H1 (cell line): ENCODE results near the gene NQO2. TPM values are rescaled to one million over a fixed set of nuclear protein-coding genes. Genes with fewer than 3 reads are reported as not detected.

ENCODE experiments used
- CTCF ChIA-PET: fragments of 300-600 bp; sonication (Branson Sonifier 250); formaldehyde crosslinking; loops from one replicate; lab custom pipeline; 2021; ENCODE audit not compliant: partially characterized antibody; lab: Charles Lee
- POLR2A ChIA-PET: fragments of 300-600 bp; sonication (Branson Sonifier 250); formaldehyde crosslinking; loops from one replicate; lab custom pipeline; 2021; ENCODE audit warnings: inconsistent platforms; ENCODE audit not compliant: partially characterized antibody; lab: Charles Lee
- DNase-seq, 2 experiments: peaks; one replicate each; pipeline versions ENCODE4 v3.0.0 to v3.0.0-alpha.2; 2010 to 2022; ENCODE audit warnings: low spot score in 2 of 2, low read depth in 1 of 2, mixed read lengths in 1 of 2
- FAIRE-seq: peaks from 2 replicates; lab custom pipeline; 2011; peaks lifted over from hg19 to GRCh38; lab: Jason Lieb, UNC
- H2AFZ ChIP-seq: 2 replicates; pipeline ENCODE4 v1.8.1; 2012; ENCODE audit warnings: low read length, inconsistent platforms
- H2AK5ac ChIP-seq: 2 replicates; pipeline ENCODE4 v1.6.1; 2013; ENCODE audit warnings: low read depth, low read length
- H2BK120ac ChIP-seq: replicated peaks from 2 replicates; pipeline ENCODE3; 2013; ENCODE audit warnings: low read depth, low read length, inconsistent platforms
- H2BK12ac ChIP-seq: 2 replicates; pipeline ENCODE4 v1.6.1; 2013; ENCODE audit warnings: low read depth, low read length
- H2BK15ac ChIP-seq: 2 replicates; pipeline ENCODE4 v1.6.1; 2013; ENCODE audit warnings: low read length
- H2BK20ac ChIP-seq: 2 replicates; pipeline ENCODE4 v1.6.1; 2013; ENCODE audit warnings: low read length
- H2BK5ac ChIP-seq: 2 replicates; pipeline ENCODE4 v1.6.1; 2013; ENCODE audit warnings: low read depth, low read length
- H3K14ac ChIP-seq: 2 replicates; pipeline ENCODE4 v1.6.1; 2013; ENCODE audit warnings: inconsistent platforms; ENCODE audit not compliant: insufficient read length
- H3K18ac ChIP-seq: 2 replicates; pipeline ENCODE4 v1.6.1; 2013; ENCODE audit warnings: low read length; ENCODE audit errors: extremely low read depth
- H3K23ac ChIP-seq: 2 replicates; pipeline ENCODE4 v1.6.1; 2013; ENCODE audit warnings: inconsistent platforms; ENCODE audit not compliant: insufficient read length
- H3K23me2 ChIP-seq: 2 replicates; pipeline ENCODE4 v1.6.1; 2013; ENCODE audit warnings: low read depth, low read length
- H3K27ac ChIP-seq: 2 replicates; pipeline ENCODE4 v1.6.1; 2011; ENCODE audit warnings: low read depth, low read length, inconsistent platforms
- H3K27me3 ChIP-seq, 4 experiments: replicated peaks in 1 of 4; 1 replicate in 1 of 4; 2 replicates in 3 of 4; pipeline versions ENCODE4 v1.6.1 to v1.8.1; 2011 to 2013; ENCODE audit warnings: low read length in 3 of 4, mild to moderate bottlenecking in 3 of 4, inconsistent platforms in 2 of 4, mixed read lengths in 2 of 4, moderate library complexity in 1 of 4; ENCODE audit not compliant: control insufficient read depth in 3 of 4, insufficient read depth in 3 of 4; ENCODE audit errors: extremely low read depth in 1 of 4
- H3K36me3 ChIP-seq, 4 experiments: 2 replicates each; pipeline versions ENCODE4 v1.6.1 to v1.8.1; 2011 to 2013; ENCODE audit warnings: mild to moderate bottlenecking in 4 of 4, low read length in 3 of 4, moderate library complexity in 2 of 4, control low read depth in 1 of 4, inconsistent platforms in 1 of 4; ENCODE audit not compliant: insufficient read depth in 4 of 4, control insufficient read depth in 2 of 4
- H3K4ac ChIP-seq: replicated peaks from 2 replicates; pipeline ENCODE3; 2013; ENCODE audit warnings: low read length, low read depth, mixed read lengths, inconsistent platforms; ENCODE audit not compliant: insufficient read length
- H3K4me1 ChIP-seq, 4 experiments: replicated peaks in 1 of 4; 1 replicate in 1 of 4; 2 replicates in 3 of 4; pipeline versions ENCODE4 v1.6.1 to v1.8.1; 2011 to 2013; ENCODE audit warnings: low read length in 3 of 4, inconsistent platforms in 2 of 4, mixed read lengths in 1 of 4; ENCODE audit not compliant: insufficient read depth in 4 of 4, control insufficient read depth in 3 of 4
- H3K4me2 ChIP-seq, 2 experiments: 2 replicates each; pipeline versions ENCODE4 v1.6.1 to v1.8.1; 2011 to 2013; ENCODE audit warnings: low read depth in 2 of 2, low read length in 2 of 2, control low read depth in 1 of 2, inconsistent platforms in 1 of 2, mild to moderate bottlenecking in 1 of 2; ENCODE audit not compliant: insufficient read depth in 1 of 2
- H3K4me3 ChIP-seq, 4 experiments: fragments of 200-600, 300-600 bp in 1 of 4; sonication (generic), shearing (Covaris generic), sonication (Bioruptor Twin) in 1 of 4; 2 replicates each; pipeline versions ENCODE4 v1.5.1 to v1.8.1; 2011 to 2016; ENCODE audit warnings: low read length in 4 of 4, low read depth in 3 of 4, control low read depth in 2 of 4, inconsistent platforms in 2 of 4, mild to moderate bottlenecking in 2 of 4, mixed read lengths in 1 of 4, moderate library complexity in 1 of 4; ENCODE audit not compliant: insufficient read depth in 2 of 4; ENCODE audit errors: extremely low read depth in 1 of 4
- H3K56ac ChIP-seq: replicated peaks from 2 replicates; pipeline ENCODE3; 2013; ENCODE audit warnings: low read depth, mild to moderate bottlenecking, mixed read lengths, low read length, inconsistent platforms; ENCODE audit not compliant: insufficient read length
- H3K79me1 ChIP-seq: 2 replicates; pipeline ENCODE4 v1.6.1; 2013; ENCODE audit warnings: low read depth, low read length, control low read depth
- H3K79me2 ChIP-seq, 2 experiments: 2 replicates each; pipeline versions ENCODE4 v1.6.1 to v1.8.1; 2012 to 2013; ENCODE audit warnings: low read length in 2 of 2, mild to moderate bottlenecking in 2 of 2, inconsistent platforms in 1 of 2; ENCODE audit not compliant: insufficient read depth in 2 of 2, control insufficient read depth in 1 of 2
- H3K9ac ChIP-seq, 4 experiments: replicated peaks in 1 of 4; 1 replicate in 1 of 4; 2 replicates in 3 of 4; pipeline versions ENCODE4 v1.6.1 to v1.8.1; 2011 to 2013; ENCODE audit warnings: low read depth in 3 of 4, low read length in 3 of 4, control low read depth in 2 of 4, mild to moderate bottlenecking in 2 of 4, moderate library complexity in 2 of 4, inconsistent platforms in 1 of 4; ENCODE audit errors: extremely low read depth in 1 of 4
- H3K9me3 ChIP-seq, 2 experiments: 2 replicates each; pipeline versions ENCODE4 v1.6.1 to v1.8.1; 2012 to 2013; ENCODE audit warnings: mild to moderate bottlenecking in 2 of 2, moderate library complexity in 2 of 2, control low read depth in 1 of 2, inconsistent platforms in 1 of 2, low read depth in 1 of 2, low read length in 1 of 2, mixed read lengths in 1 of 2; ENCODE audit not compliant: insufficient read depth in 2 of 2
- H4K20me1 ChIP-seq, 2 experiments: replicated peaks in 1 of 2; 2 replicates each; pipeline versions ENCODE3 to v1.8.1; 2011 to 2013; ENCODE audit warnings: inconsistent platforms in 2 of 2, low read length in 2 of 2, mild to moderate bottlenecking in 1 of 2; ENCODE audit not compliant: insufficient read depth in 2 of 2, control insufficient read depth in 1 of 2
- H4K5ac ChIP-seq: 2 replicates; pipeline ENCODE4 v1.6.1; 2013; ENCODE audit warnings: low read length, low read depth, mixed read lengths, inconsistent platforms; ENCODE audit not compliant: insufficient read length
- H4K8ac ChIP-seq: 2 replicates; pipeline ENCODE4 v1.8.0; 2013; ENCODE audit warnings: mild to moderate bottlenecking, moderate library complexity, low read length, inconsistent platforms; ENCODE audit not compliant: insufficient read depth; ENCODE audit errors: extremely low read depth
- H4K91ac ChIP-seq: replicated peaks from 2 replicates; pipeline ENCODE3; 2013; ENCODE audit warnings: low read length, mixed read lengths, inconsistent platforms; ENCODE audit not compliant: insufficient read length
- ASH2L ChIP-seq: fragments of 200-600, 300-600 bp; sonication (generic); IDR thresholded peaks from one replicate; pipeline ENCODE4 v1.7.1; 2017; ENCODE audit warnings: low read length
- CBX8 ChIP-seq: fragments of 300-800, 300-1000 bp; sonication (generic); IDR thresholded peaks from 2 replicates; pipeline ENCODE4 v1.7.1; 2016; ENCODE audit warnings: low read depth, low read length, borderline replicate concordance
- CHD2 ChIP-seq: IDR thresholded peaks from 2 replicates; pipeline ENCODE4 v1.6.1; 2012; ENCODE audit warnings: low read length, improper control_type of control experiment
- EGR1 ChIP-seq: IDR thresholded peaks from 2 replicates; pipeline ENCODE4 v1.6.1; 2011; ENCODE audit warnings: low read depth, low read length, borderline replicate concordance
- EP300 ChIP-seq, 2 experiments: IDR thresholded peaks; 1 replicate in 1 of 2; 2 replicates in 1 of 2; pipeline ENCODE4 v1.6.1; 2011 to 2012; ENCODE audit warnings: low read depth in 2 of 2, low read length in 2 of 2, mild to moderate bottlenecking in 2 of 2, borderline replicate concordance in 1 of 2, inconsistent platforms in 1 of 2, moderate library complexity in 1 of 2
- KDM1A ChIP-seq: fragments of 200-600, 300-600 bp; sonication (generic); IDR thresholded peaks from 2 replicates; pipeline ENCODE4 v1.7.1; 2016; ENCODE audit warnings: mild to moderate bottlenecking, low read length, borderline replicate concordance
- KDM4A ChIP-seq: IDR thresholded peaks from one replicate; pipeline ENCODE4 v1.7.1; 2012; ENCODE audit warnings: low read depth, mild to moderate bottlenecking, moderate library complexity, low read length, inconsistent platforms; ENCODE audit not compliant: severe bottlenecking
- POLR2A ChIP-seq, 2 experiments: IDR thresholded peaks; 1 replicate in 1 of 2; 2 replicates in 1 of 2; pipeline ENCODE4 v1.6.1; 2011; ENCODE audit warnings: low read depth in 2 of 2, low read length in 2 of 2, mild to moderate bottlenecking in 2 of 2; ENCODE audit errors: control extremely low read depth in 1 of 2
- POLR2AphosphoS5 ChIP-seq: IDR thresholded peaks from 2 replicates; pipeline ENCODE4 v1.6.1; 2011; ENCODE audit warnings: low read depth, low read length
- RBBP5 ChIP-seq: IDR thresholded peaks from 2 replicates; pipeline ENCODE4 v1.7.1; 2012; ENCODE audit warnings: low read depth, mild to moderate bottlenecking, inconsistent platforms, low read length, moderate library complexity, borderline replicate concordance
- SAP30 ChIP-seq: fragments of 300-600 bp; sonication (generic); IDR thresholded peaks from 2 replicates; pipeline ENCODE4 v1.7.1; 2012; ENCODE audit warnings: low read length, moderate library complexity, mild to moderate bottlenecking, inconsistent platforms; ENCODE audit not compliant: insufficient read depth, insufficient replicate concordance
- SIN3A ChIP-seq, 2 experiments: IDR thresholded peaks in 1 of 2; conservative IDR thresholded peaks in 1 of 2; 2 replicates each; pipeline ENCODE4 v1.6.1; 2011 to 2012; ENCODE audit warnings: low read length in 2 of 2, improper control_type of control experiment in 1 of 2, low read depth in 1 of 2, mild to moderate bottlenecking in 1 of 2
- SIRT6 ChIP-seq: IDR thresholded peaks from one replicate; pipeline ENCODE4 v1.7.1; 2012; ENCODE audit warnings: low read length, inconsistent platforms
- WGBS, 2 experiments: shearing (Covaris generic) in 1 of 2; methylation state at CpG; one replicate each; pipeline versions ENCODE4 v1.1.6 to v1.1.7; 2013 to 2015; ENCODE audit warnings: low lambda C conversion rate in 2 of 2, mixed read lengths in 2 of 2, inconsistent platforms in 1 of 2, low coverage in 1 of 2, missing lambda C conversion rate in 1 of 2; ENCODE audit not compliant: insufficient replicate concordance in 2 of 2, insufficient coverage in 1 of 2, insufficient read length in 1 of 2; ENCODE audit errors: extremely low coverage in 1 of 2, missing lambda C conversion rate in 1 of 2; 5-methylcytosine and 5-hydroxymethylcytosine counted together
- polyA plus RNA-seq, 7 experiments: library from polyadenylated mRNA; depleted of rRNA in 3 of 7; stranded (reverse) in 5 of 7; unstranded in 2 of 7; fragments of >200 nt in 5 of 7; fragments of 200-250 nt in 2 of 7; gene quantifications; 1 replicate in 5 of 7; 2 replicates in 1 of 7; 4 replicates in 1 of 7; pipeline versions ENCODE4 v1.2.1 to v1.2.3, GENCODE V29; 2011 to 2013; ENCODE audit warnings: missing spikeins in 2 of 7, mixed read lengths in 2 of 7
- total RNA-seq: library from RNA; stranded (reverse); fragmentation: NEBNext Ultra II Directional; extraction: Animal tissue kit (Norgen Biotek cat#: 25700); gene quantifications from 2 replicates; pipeline ENCODE4 v1.2.1, GENCODE V29; 2021

NQO2 gene
- total and polyA plus RNA-seq, 2 of the 8 experiments (the other 6 are each of a cell fraction or from before 2014, with no cell fraction given): 135 to 168 TPM

- no peaks in the 10 kb centered on the region for H4K20me1 ChIP-seq
- no peak overlapping the region for H3K9ac ChIP-seq
- peak overlapping the region; percentile 84; the same call in 1 of the 2 replicates for H2BK15ac ChIP-seq
- no peak overlapping the region for H3K4me3 ChIP-seq
- no peaks in the 10 kb centered on the region for H3K36me3 ChIP-seq
- no peak overlapping the region for H2BK120ac ChIP-seq
- TF ChIP-seq CBX8 (no peak), KDM1A (no peak), CHD2 (no peak), ASH2L (no peak), EP300 (IDR thresholded peaks at IDR 0.05; ENCODE audit: borderline replicate concordance in 1 of 2, low read depth in 2 of 2, low read length in 2 of 2) (no peak), EGR1 (no peak), POLR2A (IDR thresholded peaks at IDR 0.05; ENCODE audit: control extremely low read depth in 1 of 2, low read depth in 2 of 2, low read length in 2 of 2) (no peak), SIRT6 (no peak), RBBP5 (no peak), SIN3A (conservative IDR thresholded peaks at IDR 0.05 in 1 of 2, IDR thresholded peaks at IDR 0.05 in 1 of 2; ENCODE audit: low read depth in 1 of 2, low read length in 2 of 2) (no peak), KDM4A (no peak), SAP30 (no peak), POLR2AphosphoS5 (no peak)
- no peaks in the 10 kb centered on the region for H3K23me2 ChIP-seq
- H3K4ac ChIP-seq: no peak overlapping the region
- H3K9me3 ChIP-seq: no peaks in the 10 kb centered on the region
- no peak for DNase-seq
- no peaks in the 10 kb centered on the region for H3K79me2 ChIP-seq
- no peak overlapping the region for H3K23ac ChIP-seq
- H3K56ac ChIP-seq: no peak overlapping the region
- H3K27me3 ChIP-seq: no peaks in the 10 kb centered on the region
- no peak overlapping the region for H2BK5ac ChIP-seq
- 0 out of 2 replicates have a peak overlapping the region, but pooled peaks have one; percentile 42 for H2BK12ac ChIP-seq
- H3K14ac ChIP-seq: no peak overlapping the region
- H4K5ac ChIP-seq: no peak overlapping the region
- H2AFZ ChIP-seq: no peak overlapping the region
- 96% methylated on average over 9 of the region's 9 CpGs; no CpG with 5 or more reads in 1 of the 2 experiments for WGBS, 2 experiments
- no peak overlapping the region for H4K91ac ChIP-seq
- CTCF ChIA-PET: interaction anchor here (1.3 to 20.6 kb wide), 4 partner anchors 9 to 112 kb away, joined by 3 to 293 read pairs (median 73); no protein-coding TSS in a partner anchor
- no peak overlapping the region; the same call in 1 of the 2 replicates for H2BK20ac ChIP-seq
- POLR2A ChIA-PET: interaction anchor here (0.6 to 1.2 kb wide), 3 partner anchors 13 to 183 kb away, joined by 3 to 4 read pairs (median 3); no protein-coding TSS in a partner anchor
- H3K27ac ChIP-seq: no peak overlapping the region
- H3K4me1 ChIP-seq: peaks cover 16 to 23% (median 18%) of the 10 kb centered on the region in 4 experiments
- FAIRE-seq: no peak
- H4K8ac ChIP-seq: peak overlapping the region; percentile 81; the same call in 1 of the 2 replicates
- peaks cover 2% of the 10 kb centered on the region; the same call in 1 of the 2 replicates for H3K79me1 ChIP-seq
- H3K18ac ChIP-seq: no peak overlapping the region
- H3K4me2 ChIP-seq: no peak overlapping the region
- H2AK5ac ChIP-seq: no peak overlapping the region
Observed at GRCh38 chr6:2958776-2959175, 40.9 kb upstream of the NQO2 start.
